GM23248 (cell line): ENCODE data around the gene ANKS1B.
"Not testable (repeated sequence)": the region's sequence is repeated elsewhere in the genome, so short reads cannot be mapped to it uniquely, and the experiment has no call there.

Experiments used
- EZH2 ChIP-seq: fragments of 200-600 bp; sonication (generic); IDR thresholded peaks from 2 replicates; pipeline ENCODE4 v1.6.1; 2018; ENCODE audit warnings: antibody characterized with exemption, mild to moderate bottlenecking; ENCODE audit not compliant: insufficient read depth, poor library complexity, severe bottlenecking
- EZH2phosphoT487 ChIP-seq: fragments of 200-600 bp; sonication (generic); IDR thresholded peaks from 2 replicates; pipeline ENCODE4 v1.6.1; 2018; ENCODE audit warnings: antibody characterized with exemption, moderate library complexity, mild to moderate bottlenecking, low read depth; ENCODE audit not compliant: insufficient read depth

GRCh38 chr12:99719411-99720082 lies 265.2 kb downstream of the ANKS1B start:
- not testable (repeated sequence) for TF ChIP-seq EZH2, EZH2phosphoT487
